Transverse colon (tissue), 4 donors: Measurements from ENCODE around the gene MC1R. TPM values are rescaled to one million over a fixed set of nuclear protein-coding genes. Genes with fewer than 3 reads are reported as not detected.
A peak's percentile ranks its signal among the peaks of the same experiment; 100 is the strongest.

Source experiments
- DNase-seq: peaks from one replicate; pipeline ENCODE4 v3.0.0-alpha.2; 2019
- H3K27ac ChIP-seq, 4 donors: fragments of 200-600 bp; sonication (generic); 2 replicates each; pipeline ENCODE4 v1.5.1; 2016 to 2018; ENCODE audit warnings: inconsistent platforms in 4 of 4
- H3K27me3 ChIP-seq: fragments of 200-600 bp; sonication (generic); 2 replicates; pipeline ENCODE4 v1.5.1; 2017; ENCODE audit warnings: inconsistent platforms
- H3K36me3 ChIP-seq, 4 donors: fragments of 200-600 bp; sonication (generic); 2 replicates each; pipeline ENCODE4 v1.5.1; 2017 to 2019; ENCODE audit warnings: inconsistent platforms in 4 of 4
- H3K4me1 ChIP-seq, 4 donors: fragments of 200-600 bp; sonication (generic); 2 replicates each; pipeline ENCODE4 v1.5.1; 2017 to 2020; ENCODE audit warnings: inconsistent platforms in 4 of 4
- H3K4me3 ChIP-seq, 4 donors: fragments of 200-600 bp; sonication (generic); 1 replicate in 1 of 4; 2 replicates in 3 of 4; pipeline versions ENCODE4 v1.5.1 to v1.6.1; 2017 to 2019; ENCODE audit warnings: inconsistent platforms in 4 of 4
- H3K9me3 ChIP-seq, 2 donors: fragments of 200-600 bp; sonication (generic); 2 replicates each; pipeline ENCODE4 v1.5.1; 2017 to 2019; ENCODE audit warnings: inconsistent platforms in 2 of 2
- EP300 ChIP-seq: sonication (generic); formaldehyde crosslinking; IDR thresholded peaks from one replicate; pipeline ENCODE4 v1.6.1; 2017; ENCODE audit warnings: antibody characterized with exemption, low read depth
- POLR2A ChIP-seq: fragments of 450-650 bp; IDR thresholded peaks from one replicate; pipeline ENCODE4 v1.6.1; 2016; ENCODE audit warnings: antibody characterized with exemption, mild to moderate bottlenecking, moderate library complexity
- POLR2AphosphoS5 ChIP-seq, 3 donors: sonication (generic); formaldehyde crosslinking; IDR thresholded peaks; one replicate each; pipeline ENCODE4 v1.6.1; 2016; ENCODE audit warnings: antibody characterized with exemption in 3 of 3
- WGBS, 2 donors: methylation state at CpG; one replicate each; pipeline ENCODE4 v1.1.5; 2018; ENCODE audit warnings: low coverage in 1 of 2; 5-methylcytosine and 5-hydroxymethylcytosine counted together
- in situ Hi-C, 4 donors: fragments of 200-750 bp; cut with MboI; loops; one replicate each; pipeline versions ENCODE4 v1.15.0 to v1.15.1; 2017; ENCODE audit warnings: low sequenced_read_pairs in 3 of 4, low pct_ligation_motif_present in 1 of 4, low pct_unique_long_range_greater_than_20kb in 1 of 4
- intact Hi-C: fragments of 100-400 bp; cut with DNase I; formaldehyde crosslinking; loops from one replicate; pipeline ENCODE4 v1.15.1; 2023; ENCODE audit warnings: low total_unique reads
- total RNA-seq, 4 donors: library from RNA; depleted of rRNA; stranded (reverse); fragments of >200 nt; gene quantifications; one replicate each; pipeline ENCODE4 v1.1.0, GENCODE V29; 2016
- TF ChIP-seq, protein P1 (sequence below), 5 experiments: fragments of 200-600 bp in 3 of 5; fragments of 450-650 bp in 2 of 5; sonication (generic) in 3 of 5; IDR thresholded peaks; 1 replicate in 2 of 5; 2 replicates in 3 of 5; pipeline ENCODE4 v1.5.1; 2016 to 2017; ENCODE audit warnings: antibody characterized with exemption in 5 of 5, inconsistent platforms in 3 of 5, mild to moderate bottlenecking in 2 of 5, moderate library complexity in 1 of 5

Gene MC1R
- 1 to 10 TPM; 2.9 to 7.2 (median 6.7) TPM for total RNA-seq

GRCh38 chr16:89918453-89919347, at the start of gene MC1R:
MC1R (plus strand) TSS chr16:89918862; CDS start chr16:89919259, 397 bp downstream.
- TF ChIP-seq, protein P1, sequence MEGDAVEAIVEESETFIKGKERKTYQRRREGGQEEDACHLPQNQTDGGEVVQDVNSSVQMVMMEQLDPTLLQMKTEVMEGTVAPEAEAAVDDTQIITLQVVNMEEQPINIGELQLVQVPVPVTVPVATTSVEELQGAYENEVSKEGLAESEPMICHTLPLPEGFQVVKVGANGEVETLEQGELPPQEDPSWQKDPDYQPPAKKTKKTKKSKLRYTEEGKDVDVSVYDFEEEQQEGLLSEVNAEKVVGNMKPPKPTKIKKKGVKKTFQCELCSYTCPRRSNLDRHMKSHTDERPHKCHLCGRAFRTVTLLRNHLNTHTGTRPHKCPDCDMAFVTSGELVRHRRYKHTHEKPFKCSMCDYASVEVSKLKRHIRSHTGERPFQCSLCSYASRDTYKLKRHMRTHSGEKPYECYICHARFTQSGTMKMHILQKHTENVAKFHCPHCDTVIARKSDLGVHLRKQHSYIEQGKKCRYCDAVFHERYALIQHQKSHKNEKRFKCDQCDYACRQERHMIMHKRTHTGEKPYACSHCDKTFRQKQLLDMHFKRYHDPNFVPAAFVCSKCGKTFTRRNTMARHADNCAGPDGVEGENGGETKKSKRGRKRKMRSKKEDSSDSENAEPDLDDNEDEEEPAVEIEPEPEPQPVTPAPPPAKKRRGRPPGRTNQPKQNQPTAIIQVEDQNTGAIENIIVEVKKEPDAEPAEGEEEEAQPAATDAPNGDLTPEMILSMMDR (IDR thresholded peaks at IDR 0.05) = peak in 4 of 5 experiments; percentile 25 to 37 (median 32)
- no peak for TF ChIP-seq POLR2AphosphoS5 (IDR thresholded peaks at IDR 0.05)
- intact Hi-C loops = no loop called here
- no peak for DNase-seq
- H3K9me3 ChIP-seq = no peaks in the 10 kb centered on the region
- peak within 1 kb of the TSS in 3 of 4 donors; percentile 1 to 37 (median 29) for H3K4me3 ChIP-seq
- H3K27ac ChIP-seq = peak within 1 kb of the TSS; percentile 6 to 73 (median 52)
- H3K4me1 ChIP-seq = peaks cover 18 to 53% (median 43%) of the 10 kb centered on the region in 4 donors
- H3K27me3 ChIP-seq = peaks cover 58% of the 10 kb centered on the region
- no peaks in the 10 kb centered on the region for H3K36me3 ChIP-seq
- 6% methylated on average over 19 of the region's 23 CpGs; no CpG with 5 or more reads in 1 of the 2 donors for WGBS, 2 donors
- in situ Hi-C loops = no loop called here

DNA sequence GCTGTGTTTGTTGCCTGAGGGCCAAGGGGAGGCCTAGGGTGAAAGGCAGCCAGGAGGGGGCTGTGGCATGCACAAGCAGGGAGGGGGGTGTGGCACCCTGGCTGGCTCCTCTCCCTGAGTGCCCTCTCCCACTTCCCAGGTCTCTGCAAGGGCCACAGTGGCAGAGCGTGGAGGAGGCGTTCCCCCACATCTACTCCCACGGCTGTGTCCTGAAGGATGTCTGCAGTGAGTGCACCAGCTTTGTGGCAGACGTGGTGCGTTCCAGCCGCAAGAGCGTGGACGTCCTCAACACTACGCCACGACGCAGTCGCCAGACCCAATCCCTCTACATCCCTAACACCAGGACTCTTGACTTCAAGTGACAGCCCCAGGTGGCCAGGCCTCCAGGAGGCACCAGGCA, 48.8 kb upstream of the MC1R start:
- intact Hi-C loops = loop anchor here (5.0 kb wide), 1 partner anchor 168 kb away; the partner anchor contains the start of gene SPATA2L
- Histone ChIP-seq H3K27ac (no peak overlapping the region), H3K4me1 (peaks cover 7 to 19% (median 16%) of the 10 kb centered on the region in 4 donors), H3K27me3 (no peaks in the 10 kb centered on the region), H3K4me3 (no peak overlapping the region), H3K36me3 (peaks cover 0 to 18% (median 3%) of the 10 kb centered on the region in 4 donors), H3K9me3 (peaks cover 5 to 7% of the 10 kb centered on the region in 2 donors)
- TF ChIP-seq POLR2AphosphoS5 (IDR thresholded peaks at IDR 0.05) (no peak), POLR2A (no peak), EP300 (no peak)
- TF ChIP-seq, protein P1 (IDR thresholded peaks at IDR 0.05) = no peak
- 95% methylated on average over 12 of the region's 12 CpGs; no CpG with 5 or more reads in 1 of the 2 donors for WGBS, 2 donors
- DNase-seq = no peak
- in situ Hi-C loops = no loop called here

DNA sequence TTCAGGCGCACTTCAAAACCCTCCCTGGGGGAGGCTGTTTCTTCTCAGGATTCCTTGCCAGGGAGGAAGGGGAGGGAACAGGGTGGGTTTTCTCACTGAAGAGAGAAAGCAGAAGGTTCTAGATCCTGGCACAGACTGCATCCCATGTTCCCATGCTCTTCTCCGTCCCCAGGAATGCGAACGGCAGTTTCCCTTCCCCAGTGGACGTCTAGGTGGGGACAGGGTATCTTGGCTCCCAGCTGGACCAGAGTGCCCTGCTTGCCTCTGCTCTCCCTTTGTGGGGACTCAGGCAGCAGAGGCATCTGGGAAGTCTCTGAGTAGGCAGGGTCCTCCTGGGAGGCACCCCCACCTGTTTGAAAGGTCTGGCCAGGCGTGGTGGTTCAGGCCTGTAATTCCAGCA, 48.2 kb upstream of the MC1R start:
- Histone ChIP-seq H3K27me3 (no peaks in the 10 kb centered on the region), H3K4me3 (no peak overlapping the region), H3K36me3 (peaks cover 0 to 20% (median 4%) of the 10 kb centered on the region in 4 donors), H3K27ac (no peak overlapping the region), H3K4me1 (peaks cover 7 to 23% (median 19%) of the 10 kb centered on the region in 4 donors), H3K9me3 (peaks cover 5 to 7% of the 10 kb centered on the region in 2 donors)
- TF ChIP-seq POLR2A (no peak), POLR2AphosphoS5 (IDR thresholded peaks at IDR 0.05) (no peak), EP300 (no peak)
- TF ChIP-seq, protein P1 (IDR thresholded peaks at IDR 0.05) = no peak
- in situ Hi-C loops = no loop called here
- WGBS, 2 donors = 96 to 100% methylated on average over 1 to 6 of the region's 6 CpGs
- intact Hi-C loops = loop anchor here (5.0 kb wide), 1 partner anchor 168 kb away; the partner anchor contains the start of gene SPATA2L
- DNase-seq = no peak

DNA sequence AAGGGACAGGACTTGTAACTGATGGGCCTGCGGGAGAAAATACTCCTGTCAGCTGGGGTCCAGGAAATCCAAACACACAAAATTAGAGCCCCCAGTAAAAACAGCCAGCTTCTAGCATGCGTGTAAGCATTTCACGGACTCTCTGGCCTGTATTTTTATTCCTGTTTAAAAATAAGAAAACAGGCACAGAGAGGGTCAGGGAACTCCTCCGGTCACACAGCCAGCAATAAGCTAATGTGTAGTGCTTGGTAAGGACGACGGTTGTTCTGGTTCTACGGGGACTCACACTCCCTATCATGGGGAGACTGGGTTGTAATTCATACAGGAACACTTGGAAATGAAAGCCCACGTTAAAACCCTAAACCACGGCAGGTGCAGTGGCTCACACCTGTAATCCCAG, 46.8 kb upstream of the MC1R start:
- WGBS, 2 donors = 75 to 93% methylated on average over 6 to 9 of the region's 9 CpGs
- H3K27me3 ChIP-seq = no peaks in the 10 kb centered on the region
- TF ChIP-seq EP300 = no peak
- no peak for TF ChIP-seq POLR2A
- TF ChIP-seq POLR2AphosphoS5 (IDR thresholded peaks at IDR 0.05) = no peak
- TF ChIP-seq, protein P1 (IDR thresholded peaks at IDR 0.05) = no peak
- H3K36me3 ChIP-seq = peaks cover 0 to 18% (median 4%) of the 10 kb centered on the region in 4 donors
- H3K4me3 ChIP-seq = no peak overlapping the region
- intact Hi-C loops (loop anchor here (5.0 kb wide), 1 partner anchor 170 kb away; the partner anchor contains the start of gene SPATA2L), in situ Hi-C loops (no loop called here)
- peaks cover 5 to 7% of the 10 kb centered on the region in 2 donors for H3K9me3 ChIP-seq
- no peak for DNase-seq
- peaks cover 10 to 27% (median 23%) of the 10 kb centered on the region in 4 donors for H3K4me1 ChIP-seq
- H3K27ac ChIP-seq = peak overlapping the region in 1 of 4 donors; percentile 97
